ENCODE measurements around the gene SNX21.

The SNX21 gene

GRCh38 chr20:45850926-45851325 is 17.3 kb downstream of the SNX21 start:
- Histone ChIP-seq H3K9ac (ENCODE audit: low read depth, low read length) (no peak overlapping the region), H3K27ac (ENCODE audit: low read length) (no peak overlapping the region), H4K20me1 (ENCODE audit: insufficient read depth, low read length) (peaks cover 3% of the 10 kb centered on the region; the same call in 1 of the 2 replicates), H3K4me2 (ENCODE audit: insufficient read depth, low read length) (no peak overlapping the region), H3K4me3 (ENCODE audit: low read depth in 1 of 2, low read length in 2 of 2) (no peak overlapping the region), H3K9me3 (ENCODE audit: insufficient read depth, low read length, severe bottlenecking) (no peaks in the 10 kb centered on the region), H3K79me2 (ENCODE audit: insufficient read depth, low read length) (peaks cover 13% of the 10 kb centered on the region), H2AFZ (ENCODE audit: low read depth, low read length) (no peak overlapping the region), H3K4me1 (ENCODE audit: insufficient read depth, low read length) (peaks cover 17% of the 10 kb centered on the region), H3K27me3 (ENCODE audit: insufficient read depth, low read length, poor library complexity) (no peaks in the 10 kb centered on the region), H3K36me3 (ENCODE audit: insufficient read depth, low read length) (peaks cover 45% of the 10 kb centered on the region)
- ATAC-seq (ENCODE audit: insufficient read depth, low read depth) (no peak), DNase-seq (no peak)
- no peak for TF ChIP-seq EZH2 (IDR thresholded peaks at IDR 0.05; ENCODE audit: borderline replicate concordance, low read depth, low read length, severe bottlenecking)
- no peak for TF ChIP-seq CTCF (IDR thresholded peaks at IDR 0.05; ENCODE audit: borderline replicate concordance, extremely low read depth, low read length, poor library complexity, severe bottlenecking)

- Histone ChIP-seq H3K4me1 (ENCODE audit: insufficient read depth, low read length) (peaks cover 23% of the 10 kb centered on the region), H3K4me3 (ENCODE audit: low read depth in 1 of 2, low read length in 2 of 2) (no peak overlapping the region), H4K20me1 (ENCODE audit: insufficient read depth, low read length) (peaks cover 3% of the 10 kb centered on the region; the same call in 1 of the 2 replicates), H3K9ac (ENCODE audit: low read depth, low read length) (no peak overlapping the region), H3K27ac (ENCODE audit: low read length) (no peak overlapping the region), H3K4me2 (ENCODE audit: insufficient read depth, low read length) (no peak overlapping the region), H3K27me3 (ENCODE audit: insufficient read depth, low read length, poor library complexity) (no peaks in the 10 kb centered on the region), H2AFZ (ENCODE audit: low read depth, low read length) (no peak overlapping the region), H3K79me2 (ENCODE audit: insufficient read depth, low read length) (peaks cover 19% of the 10 kb centered on the region), H3K9me3 (ENCODE audit: insufficient read depth, low read length, severe bottlenecking) (no peaks in the 10 kb centered on the region), H3K36me3 (ENCODE audit: insufficient read depth, low read length) (peaks cover 39% of the 10 kb centered on the region)
- TF ChIP-seq EZH2 (IDR thresholded peaks at IDR 0.05; ENCODE audit: borderline replicate concordance, low read depth, low read length, severe bottlenecking) (no peak), CTCF (IDR thresholded peaks at IDR 0.05; ENCODE audit: borderline replicate concordance, extremely low read depth, low read length, poor library complexity, severe bottlenecking) (no peak)
- no peak for ATAC-seq (ENCODE audit: insufficient read depth, low read depth)
- no peak for DNase-seq
Observed at GRCh38 chr20:45851501-45851900, 17.9 kb downstream of the SNX21 start.

- no peak overlapping the region for H3K27ac ChIP-seq (ENCODE audit: low read length)
Observed at GRCh38 chr20:45852326-45852725, 18.7 kb downstream of the SNX21 start.

More at GRCh38 chr20:45852326-45852725, 18.7 kb downstream of the SNX21 start:
- no peak for DNase-seq
- Histone ChIP-seq H3K9me3 (ENCODE audit: insufficient read depth, low read length, severe bottlenecking) (no peaks in the 10 kb centered on the region), H3K79me2 (ENCODE audit: insufficient read depth, low read length) (peaks cover 26% of the 10 kb centered on the region), H2AFZ (ENCODE audit: low read depth, low read length) (no peak overlapping the region), H4K20me1 (ENCODE audit: insufficient read depth, low read length) (peaks cover 3% of the 10 kb centered on the region; the same call in 1 of the 2 replicates), H3K4me2 (ENCODE audit: insufficient read depth, low read length) (no peak overlapping the region), H3K27me3 (ENCODE audit: insufficient read depth, low read length, poor library complexity) (no peaks in the 10 kb centered on the region), H3K9ac (ENCODE audit: low read depth, low read length) (no peak overlapping the region), H3K4me3 (ENCODE audit: low read depth in 1 of 2, low read length in 2 of 2) (no peak overlapping the region), H3K4me1 (ENCODE audit: insufficient read depth, low read length) (peaks cover 25% of the 10 kb centered on the region), H3K36me3 (ENCODE audit: insufficient read depth, low read length) (peaks cover 35% of the 10 kb centered on the region)
- no peak for TF ChIP-seq EZH2 (IDR thresholded peaks at IDR 0.05; ENCODE audit: borderline replicate concordance, low read depth, low read length, severe bottlenecking)
- TF ChIP-seq CTCF (IDR thresholded peaks at IDR 0.05; ENCODE audit: borderline replicate concordance, extremely low read depth, low read length, poor library complexity, severe bottlenecking): no peak
- ATAC-seq (ENCODE audit: insufficient read depth, low read depth): no peak
